ENCODE data around the gene ZBP1. TPM values are rescaled to one million over a fixed set of nuclear protein-coding genes. Genes with fewer than 3 reads are reported as not detected.

The ZBP1 gene
- total RNA-seq, 3 donors from 2014 or later (not counting 1 experiment from before 2014, with no cell fraction given), result 95.4 to 99.7 (median 97.8) TPM

DNA sequence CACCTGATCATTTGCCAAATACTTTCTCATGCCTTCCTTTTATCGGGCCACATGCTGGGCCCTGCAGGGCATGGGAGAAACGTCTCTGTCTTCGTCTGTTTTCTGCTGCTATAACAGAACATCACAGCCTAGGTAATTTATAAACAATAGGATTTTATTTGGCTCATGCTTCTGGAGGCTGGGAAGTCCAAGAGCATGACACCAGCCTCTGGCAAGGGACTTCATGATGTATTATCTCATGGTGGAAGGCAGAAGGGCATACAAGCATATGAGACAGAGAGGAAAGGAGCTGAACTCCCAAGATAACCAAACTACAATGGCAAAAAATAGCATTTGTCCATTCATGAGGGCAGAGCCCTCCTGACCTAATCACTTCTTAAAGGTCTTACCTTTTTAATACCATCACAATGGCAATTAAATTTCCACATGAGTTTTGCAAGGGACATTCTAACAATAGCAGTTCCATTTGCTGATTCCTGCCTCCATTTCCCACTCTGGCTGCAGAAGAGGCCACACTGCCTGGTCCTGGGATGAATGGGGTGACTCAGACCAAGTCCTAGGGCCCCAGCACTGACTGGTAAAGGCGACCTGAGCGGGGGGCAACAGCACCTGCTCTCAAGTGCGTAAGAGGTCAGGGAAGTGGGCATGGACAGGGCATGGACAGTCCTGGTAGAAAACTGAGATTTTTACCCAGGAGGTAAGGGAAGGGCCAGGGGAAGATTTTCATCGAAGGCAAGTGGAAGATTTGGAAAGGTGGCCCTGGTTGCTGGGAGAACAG lies 5.1 kb upstream of the ZBP1 start:
- Histone ChIP-seq H3K4me1 (ENCODE audit: control insufficient read depth, insufficient read depth, low read length) (peaks cover 64% of the 10 kb centered on the region), H3K4me3 (ENCODE audit: low read length) (no peak overlapping the region), H3K27me3 (ENCODE audit: control insufficient read depth, insufficient read depth, low read length) (no peaks in the 10 kb centered on the region), H3K9me3 (ENCODE audit: control insufficient read depth, insufficient read depth, low read length) (peaks cover 7% of the 10 kb centered on the region), H3K36me3 (ENCODE audit: control insufficient read depth, insufficient read depth, low read length) (no peaks in the 10 kb centered on the region), H3K27ac (ENCODE audit: low read length) (no peak overlapping the region)
- ATAC-seq (no peak), DNase-seq (no peak)
- no peaks in the 10 kb centered on the region for H3K27me3 Mint-ChIP-seq (ENCODE audit: low read depth in 2 of 2)
- peak overlapping the region; percentile 96 to 99 for H3K27ac Mint-ChIP-seq
- no peak overlapping the region for H3K4me3 Mint-ChIP-seq
- H3K9me3 Mint-ChIP-seq, result no peaks in the 10 kb centered on the region
- peaks cover 61 to 63% of the 10 kb centered on the region in 2 donors for H3K4me1 Mint-ChIP-seq
- TF ChIP-seq, protein P1, sequence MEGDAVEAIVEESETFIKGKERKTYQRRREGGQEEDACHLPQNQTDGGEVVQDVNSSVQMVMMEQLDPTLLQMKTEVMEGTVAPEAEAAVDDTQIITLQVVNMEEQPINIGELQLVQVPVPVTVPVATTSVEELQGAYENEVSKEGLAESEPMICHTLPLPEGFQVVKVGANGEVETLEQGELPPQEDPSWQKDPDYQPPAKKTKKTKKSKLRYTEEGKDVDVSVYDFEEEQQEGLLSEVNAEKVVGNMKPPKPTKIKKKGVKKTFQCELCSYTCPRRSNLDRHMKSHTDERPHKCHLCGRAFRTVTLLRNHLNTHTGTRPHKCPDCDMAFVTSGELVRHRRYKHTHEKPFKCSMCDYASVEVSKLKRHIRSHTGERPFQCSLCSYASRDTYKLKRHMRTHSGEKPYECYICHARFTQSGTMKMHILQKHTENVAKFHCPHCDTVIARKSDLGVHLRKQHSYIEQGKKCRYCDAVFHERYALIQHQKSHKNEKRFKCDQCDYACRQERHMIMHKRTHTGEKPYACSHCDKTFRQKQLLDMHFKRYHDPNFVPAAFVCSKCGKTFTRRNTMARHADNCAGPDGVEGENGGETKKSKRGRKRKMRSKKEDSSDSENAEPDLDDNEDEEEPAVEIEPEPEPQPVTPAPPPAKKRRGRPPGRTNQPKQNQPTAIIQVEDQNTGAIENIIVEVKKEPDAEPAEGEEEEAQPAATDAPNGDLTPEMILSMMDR (IDR thresholded peaks at IDR 0.05), result no peak
- intact Hi-C loops (cut with micrococcal nuclease), result no loop called here
- no peaks in the 10 kb centered on the region for H3K36me3 Mint-ChIP-seq
- WGBS (ENCODE audit: insufficient coverage), result 84% methylated on average over 7 of the region's 7 CpGs

DNA sequence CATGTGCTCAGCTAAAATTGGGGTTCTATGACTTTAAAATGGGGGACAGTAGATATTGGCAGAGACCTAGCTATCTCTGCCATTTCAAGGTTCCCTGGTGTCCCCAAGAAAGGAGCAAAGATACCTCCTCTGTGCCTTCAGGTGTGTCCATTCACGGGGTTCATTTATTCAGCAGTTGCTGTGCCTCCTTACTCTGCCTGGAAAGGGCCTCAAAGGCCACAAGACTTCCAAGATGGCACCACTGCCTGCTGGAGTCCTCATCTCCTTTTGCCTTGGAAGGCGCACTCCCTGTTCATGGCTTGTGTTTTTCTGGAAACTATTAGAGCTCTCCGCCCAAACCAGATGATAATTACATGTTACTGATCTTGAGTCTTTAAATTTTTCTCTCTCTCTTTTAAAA lies 3.9 kb upstream of the ZBP1 start:
- Mint-ChIP-seq H3K4me1 (peaks cover 58 to 61% of the 10 kb centered on the region in 2 donors), H3K4me3 (no peak overlapping the region), H3K27ac (peak overlapping the region; percentile 64 to 96), H3K9me3 (no peaks in the 10 kb centered on the region), H3K36me3 (no peaks in the 10 kb centered on the region), H3K27me3 (ENCODE audit: low read depth in 2 of 2) (no peaks in the 10 kb centered on the region)
- H3K4me3 ChIP-seq (ENCODE audit: low read length), result no peak overlapping the region
- DNase-seq (no peak), ATAC-seq (no peak)
- H3K36me3 ChIP-seq (ENCODE audit: control insufficient read depth, insufficient read depth, low read length), result no peaks in the 10 kb centered on the region
- intact Hi-C loops (cut with micrococcal nuclease), result no loop called here
- H3K9me3 ChIP-seq (ENCODE audit: control insufficient read depth, insufficient read depth, low read length), result peaks cover 7% of the 10 kb centered on the region
- no peak overlapping the region for H3K27ac ChIP-seq (ENCODE audit: low read length)
- peaks cover 64% of the 10 kb centered on the region for H3K4me1 ChIP-seq (ENCODE audit: control insufficient read depth, insufficient read depth, low read length)
- H3K27me3 ChIP-seq (ENCODE audit: control insufficient read depth, insufficient read depth, low read length), result no peaks in the 10 kb centered on the region
- WGBS (ENCODE audit: insufficient coverage), result 95% methylated on average over 3 of the region's 3 CpGs
- TF ChIP-seq, protein P1 (IDR thresholded peaks at IDR 0.05), result no peak

DNA sequence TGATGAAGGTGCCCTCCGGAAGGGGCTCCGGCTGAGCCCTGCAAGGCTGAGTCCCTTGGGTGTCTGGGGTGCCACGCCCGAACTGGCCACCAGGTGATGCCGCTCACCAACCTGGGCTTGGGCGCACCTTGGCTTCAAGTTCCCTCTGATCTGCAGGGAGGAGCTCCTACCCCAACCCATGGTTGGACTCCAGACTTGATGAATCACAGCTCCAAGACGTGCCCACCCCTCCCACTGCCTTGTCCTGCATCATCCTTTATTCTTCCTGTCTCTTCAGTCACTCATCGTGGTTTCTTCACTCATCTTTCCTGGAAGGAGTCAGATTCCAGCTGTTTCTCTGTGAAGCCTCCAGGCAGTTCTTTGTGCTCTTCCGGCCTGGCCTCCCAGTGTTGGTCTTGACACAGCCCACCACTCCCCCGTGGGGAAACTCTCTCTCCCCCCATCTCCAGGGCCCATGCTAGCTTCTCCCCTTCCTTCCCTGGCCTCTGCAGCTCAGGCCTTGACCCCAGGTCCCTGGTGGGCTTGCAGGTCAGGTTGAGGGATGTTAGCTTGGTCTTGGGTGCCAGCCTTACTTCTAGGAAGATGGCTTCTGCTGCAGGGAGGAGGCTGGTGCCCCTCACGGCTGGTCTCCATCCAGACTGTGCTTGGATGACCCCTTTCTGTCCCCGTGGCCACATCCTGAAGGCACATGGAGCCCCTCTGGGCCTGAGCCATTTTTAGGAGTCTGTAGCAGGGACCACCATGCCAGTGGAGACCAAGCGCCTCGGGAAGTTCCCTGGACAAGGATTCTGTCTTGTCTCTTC lies 2.6 kb upstream of the ZBP1 start:
- TF ChIP-seq, protein P1 (IDR thresholded peaks at IDR 0.05), result peak; percentile 49
- intact Hi-C loops (cut with micrococcal nuclease), result no loop called here
- H3K27ac ChIP-seq (ENCODE audit: low read length), result no peak overlapping the region
- Mint-ChIP-seq H3K4me1 (peaks cover 60 to 64% of the 10 kb centered on the region in 2 donors), H3K36me3 (no peaks in the 10 kb centered on the region), H3K27me3 (ENCODE audit: low read depth in 2 of 2) (no peaks in the 10 kb centered on the region), H3K27ac (peak overlapping the region; percentile 64 to 70), H3K4me3 (peak overlapping the region; percentile 42), H3K9me3 (no peaks in the 10 kb centered on the region)
- DNase-seq, result peak in 1 of 2 donors; percentile 84
- WGBS (ENCODE audit: insufficient coverage), result 84% methylated on average over 14 of the region's 14 CpGs
- H3K9me3 ChIP-seq (ENCODE audit: control insufficient read depth, insufficient read depth, low read length), result peaks cover 7% of the 10 kb centered on the region
- no peaks in the 10 kb centered on the region for H3K36me3 ChIP-seq (ENCODE audit: control insufficient read depth, insufficient read depth, low read length)
- no peak for ATAC-seq
- H3K4me1 ChIP-seq (ENCODE audit: control insufficient read depth, insufficient read depth, low read length), result peaks cover 65% of the 10 kb centered on the region
- H3K27me3 ChIP-seq (ENCODE audit: control insufficient read depth, insufficient read depth, low read length), result no peaks in the 10 kb centered on the region
- no peak overlapping the region for H3K4me3 ChIP-seq (ENCODE audit: low read length)
